HUDEP-2 (cell line): ENCODE results near the gene CLTRN.
"Not testable (repeated sequence)": the region's sequence is repeated elsewhere in the genome, so short reads cannot be mapped to it uniquely, and the experiment has no call there.

Experiments used
- DNase-seq, 76 experiments: peaks; one replicate each; lab custom pipeline; 2025; ENCODE audit not compliant: unreplicated experiment in 76 of 76; lab: John Stamatoyannopoulos, UW

The CLTRN gene

GRCh38 chrX:15654804-15655203 lies 9.8 kb downstream of the CLTRN start:
- not testable (repeated sequence) for DNase-seq

GRCh38 chrX:15653961-15654360 lies 10.6 kb downstream of the CLTRN start:
- no peak for DNase-seq

- DNase-seq = not testable (repeated sequence)
Measured at GRCh38 chrX:15647510-15647909, 17.1 kb downstream of the CLTRN start.

GRCh38 chrX:15646543-15646942 lies 18.1 kb downstream of the CLTRN start:
- DNase-seq = no peak

- no peak for DNase-seq
Measured at GRCh38 chrX:15646031-15646430, 18.6 kb downstream of the CLTRN start.

GRCh38 chrX:15645266-15645665 lies 19.3 kb downstream of the CLTRN start:
- no peak for DNase-seq

GRCh38 chrX:15644560-15644872 lies 20.1 kb downstream of the CLTRN start:
- DNase-seq = no peak

- no peak for DNase-seq
Measured at GRCh38 chrX:15643786-15644559, 20.6 kb downstream of the CLTRN start.

GRCh38 chrX:15631637-15632036 lies 33.0 kb downstream of the CLTRN start:
- DNase-seq = no peak

GRCh38 chrX:15623054-15623453 lies 41.6 kb downstream of the CLTRN start:
- DNase-seq = no peak

- no peak for DNase-seq
Measured at GRCh38 chrX:15619053-15619755, 45.4 kb downstream of the CLTRN start.

- DNase-seq = no peak
Measured at GRCh38 chrX:15617111-15617510, 47.5 kb downstream of the CLTRN start.

GRCh38 chrX:15616531-15616930 lies 48.1 kb downstream of the CLTRN start:
- no peak for DNase-seq

- no peak for DNase-seq
Measured at GRCh38 chrX:15607067-15607466, 57.5 kb downstream of the CLTRN start.

GRCh38 chrX:15606136-15606535 lies 58.5 kb downstream of the CLTRN start:
- DNase-seq = peak in 9 of 76 experiments; percentile 0 to 38 (median 3)

- no peak for DNase-seq
Measured at GRCh38 chrX:15605226-15605625, 59.4 kb downstream of the CLTRN start.

GRCh38 chrX:15602761-15603160 lies 61.8 kb downstream of the CLTRN start:
- DNase-seq = no peak

- no peak for DNase-seq
Measured at GRCh38 chrX:15601932-15602331, 62.7 kb downstream of the CLTRN start.

- no peak for DNase-seq
Measured at GRCh38 chrX:15600745-15601144, 63.9 kb downstream of the CLTRN start, which contains the start of gene ACE2. TSS of gene ACE2 (minus strand) at chrX:15600960. CDS start at chrX:15600911, 49 bp downstream.

- DNase-seq = no peak
Measured at GRCh38 chrX:15600049-15600448, 64.6 kb downstream of the CLTRN start.

- no peak for DNase-seq
Measured at GRCh38 chrX:15599461-15599860, 65.1 kb downstream of the CLTRN start.

- DNase-seq = no peak
Measured at GRCh38 chrX:15598026-15598425, 66.6 kb downstream of the CLTRN start.
